Mammary epithelial cell (primary cell): ENCODE measurements around the gene BNC2.

Experiments
- CTCF ChIP-seq, 2 donors: IDR thresholded peaks in 1 of 2; conservative IDR thresholded peaks in 1 of 2; 2 replicates each; pipeline ENCODE4 v1.5.1; 2011 to 2012; ENCODE audit warnings: inconsistent platforms in 2 of 2, low read length in 2 of 2, mild to moderate bottlenecking in 2 of 2, control low read depth in 1 of 2, low read depth in 1 of 2; ENCODE audit not compliant: insufficient read depth in 1 of 2; ENCODE audit errors: extremely low read depth in 1 of 2
- EZH2 ChIP-seq: IDR thresholded peaks from 2 replicates; pipeline ENCODE4 v1.6.1; 2012; ENCODE audit warnings: low read length, inconsistent platforms, borderline replicate concordance

GRCh38 chr9:16385590-16385989 lies 484.9 kb downstream of the BNC2 start:
- no peak for TF ChIP-seq CTCF (conservative IDR thresholded peaks at IDR 0.05 in 1 of 2, IDR thresholded peaks at IDR 0.05 in 1 of 2; ENCODE audit: extremely low read depth in 1 of 2, insufficient read depth in 1 of 2, low read depth in 1 of 2, low read length in 2 of 2)
- no peak for TF ChIP-seq EZH2
